AG09309 (cell line): ENCODE measurements around the gene CELA2A.
"Not testable (repeated sequence)": the region's sequence is repeated elsewhere in the genome, so short reads cannot be mapped to it uniquely, and the experiment has no call there.

Source experiments
- DNase-seq: peaks from one replicate; pipeline ENCODE4 v3.0.0-alpha.2; 2010; ENCODE audit warnings: low read depth
- H3K4me3 ChIP-seq: 2 replicates; pipeline ENCODE4 v1.5.1; 2011; ENCODE audit warnings: mild to moderate bottlenecking, low read depth, low read length, moderate library complexity; ENCODE audit not compliant: control insufficient read depth
- CTCF ChIP-seq: IDR thresholded peaks from 2 replicates; pipeline ENCODE4 v1.5.1; 2011; ENCODE audit warnings: mild to moderate bottlenecking, low read depth, low read length, inconsistent platforms; ENCODE audit not compliant: insufficient read depth, control insufficient read depth; ENCODE audit errors: missing control alignments

CELA2A gene

GRCh38 chr1:15483971-15484370, 27.4 kb downstream of the CELA2A start:
- H3K4me3 ChIP-seq: no peak overlapping the region
- DNase-seq: no peak
- TF ChIP-seq CTCF: no peak

GRCh38 chr1:15484443-15484842, 27.9 kb downstream of the CELA2A start:
- H3K4me3 ChIP-seq, DNase-seq: not testable (repeated sequence)

GRCh38 chr1:15485636-15486035, 29.1 kb downstream of the CELA2A start:
- no peak for TF ChIP-seq CTCF
- DNase-seq: no peak
- H3K4me3 ChIP-seq: no peak overlapping the region

GRCh38 chr1:15486844-15487610, 30.5 kb downstream of the CELA2A start:
- H3K4me3 ChIP-seq, DNase-seq: not testable (repeated sequence)

GRCh38 chr1:15488371-15488770, 31.8 kb downstream of the CELA2A start:
- H3K4me3 ChIP-seq: no peak overlapping the region
- no peak for TF ChIP-seq CTCF
- DNase-seq: no peak

- DNase-seq: no peak
Observed at GRCh38 chr1:15489052-15489736, 32.7 kb downstream of the CELA2A start.

GRCh38 chr1:15491010-15491409, 34.5 kb downstream of the CELA2A start:
- DNase-seq, H3K4me3 ChIP-seq: not testable (repeated sequence)

More at GRCh38 chr1:15489052-15489736, 32.7 kb downstream of the CELA2A start:
- no peak for TF ChIP-seq CTCF
- no peak overlapping the region for H3K4me3 ChIP-seq

- DNase-seq: no peak
- no peak for TF ChIP-seq CTCF
- H3K4me3 ChIP-seq: no peak overlapping the region
Observed at GRCh38 chr1:15492596-15492995, 36.1 kb downstream of the CELA2A start.
